SK-N-SH (cell line): ENCODE measurements around the gene DLEC1. TPM values are rescaled to one million over a fixed set of nuclear protein-coding genes. Genes with fewer than 3 reads are reported as not detected.

ENCODE experiments used
- CTCF ChIA-PET: fragments of 300-600, 350-600 bp; formaldehyde crosslinking; extraction: SDS; loops from one replicate; lab custom pipeline; 2021; lab: Yijun Ruan, JAX
- POLR2A ChIA-PET: fragments of 350-600 bp; sonication (Branson Sonifier 250); formaldehyde crosslinking; extraction: SDS; loops from one replicate; lab custom pipeline; 2020; ENCODE audit warnings: antibody characterized with exemption, inconsistent platforms; lab: Yijun Ruan, JAX
- DNase-seq: peaks from one replicate; pipeline ENCODE4 v3.0.0; 2012
- H2AFZ ChIP-seq: fragments of 200-600 bp; sonication (generic); 2 replicates; pipeline ENCODE4 v1.8.1; 2016; ENCODE audit warnings: antibody characterized with exemption, mild to moderate bottlenecking, low read depth
- H3F3A ChIP-seq: fragments of 200-600 bp; sonication (generic); replicated peaks from 2 replicates; pipeline ENCODE3; 2016; ENCODE audit warnings: antibody characterized with exemption, mild to moderate bottlenecking; ENCODE audit not compliant: insufficient read depth
- H3K27ac ChIP-seq, 2 experiments: fragments of 200-500 bp in 1 of 2; fragments of 200-600 bp in 1 of 2; sonication (Bioruptor generic) in 1 of 2; sonication (generic), shearing (Covaris generic) in 1 of 2; 2 replicates each; pipeline versions ENCODE4 v1.5.1 to v1.6.1; 2014 to 2016; ENCODE audit warnings: low read depth in 2 of 2, inconsistent platforms in 1 of 2, low read length in 1 of 2, mild to moderate bottlenecking in 1 of 2, mixed read lengths in 1 of 2
- H3K27me3 ChIP-seq: fragments of 200-600 bp; sonication (generic), shearing (Covaris generic); 2 replicates; pipeline ENCODE4 v1.6.1; 2016; ENCODE audit warnings: mixed run types; ENCODE audit not compliant: insufficient read depth
- H3K36me3 ChIP-seq, 2 experiments: fragments of 200-500 bp in 1 of 2; fragments of 200-600 bp in 1 of 2; sonication (Bioruptor generic) in 1 of 2; sonication (generic) in 1 of 2; replicated peaks in 1 of 2; 2 replicates each; pipeline versions ENCODE3 to v1.5.1; 2014 to 2016; ENCODE audit warnings: low read length in 1 of 2, mild to moderate bottlenecking in 1 of 2; ENCODE audit not compliant: insufficient read depth in 2 of 2, control insufficient read depth in 1 of 2
- H3K4me1 ChIP-seq, 2 experiments: fragments of 200-500 bp in 1 of 2; fragments of 200-600 bp in 1 of 2; sonication (Bioruptor generic) in 1 of 2; sonication (generic), shearing (Covaris generic) in 1 of 2; 2 replicates each; pipeline versions ENCODE4 v1.5.1 to v1.6.1; 2014 to 2016; ENCODE audit warnings: low read depth in 1 of 2, low read length in 1 of 2, mixed run types in 1 of 2; ENCODE audit not compliant: insufficient read depth in 2 of 2, control insufficient read depth in 1 of 2
- H3K4me2 ChIP-seq: fragments of 200-600 bp; sonication (generic), shearing (Covaris generic); 2 replicates; pipeline ENCODE4 v1.6.1; 2017; ENCODE audit warnings: mixed run types
- H3K4me3 ChIP-seq, 2 experiments: fragments of 200-500 bp in 1 of 2; fragments of 200-600 bp in 1 of 2; sonication (Bioruptor generic) in 1 of 2; sonication (generic), shearing (Covaris generic) in 1 of 2; 2 replicates each; pipeline versions ENCODE4 v1.5.1 to v1.8.1; 2014 to 2016; ENCODE audit warnings: low read depth in 2 of 2, inconsistent platforms in 1 of 2, low read length in 1 of 2, mild to moderate bottlenecking in 1 of 2, mixed read lengths in 1 of 2, moderate library complexity in 1 of 2
- H3K79me2 ChIP-seq: fragments of 200-600 bp; sonication (generic); 2 replicates; pipeline ENCODE4 v1.8.1; 2017; ENCODE audit warnings: mild to moderate bottlenecking; ENCODE audit not compliant: insufficient read depth
- H3K9ac ChIP-seq: fragments of 200-600 bp; sonication (generic); 2 replicates; pipeline ENCODE4 v1.6.1; 2017; ENCODE audit warnings: mixed run types
- H3K9me2 ChIP-seq: fragments of 200-600 bp; sonication (generic); 2 replicates; pipeline ENCODE4 v1.6.1; 2017; ENCODE audit warnings: mixed run types
- H3K9me3 ChIP-seq: fragments of 200-600 bp; sonication (generic); 2 replicates; pipeline ENCODE4 v1.6.1; 2017; ENCODE audit warnings: mixed run types, mild to moderate bottlenecking, moderate library complexity
- H4K20me1 ChIP-seq: fragments of 200-600 bp; sonication (generic); 2 replicates; pipeline ENCODE4 v1.6.1; 2017; ENCODE audit warnings: mild to moderate bottlenecking, mixed run types; ENCODE audit not compliant: insufficient read depth
- CTCF ChIP-seq: fragments of 200-600 bp; sonication (generic); IDR thresholded peaks from 2 replicates; pipeline ENCODE4 v1.6.1; 2017; ENCODE audit warnings: antibody characterized with exemption, mild to moderate bottlenecking, moderate library complexity
- ELF1 ChIP-seq: IDR thresholded peaks from 2 replicates; pipeline ENCODE4 v1.4.0; 2012
- FOSL2 ChIP-seq: IDR thresholded peaks from 2 replicates; pipeline ENCODE4 v1.4.0; 2012; ENCODE audit warnings: low read depth, mild to moderate bottlenecking, moderate library complexity, borderline replicate concordance
- FOXJ3 ChIP-seq: sonication (generic); formaldehyde crosslinking; IDR thresholded peaks from 2 replicates; pipeline ENCODE4 v1.5.1; 2020; ENCODE audit warnings: mild to moderate bottlenecking, missing genetic modification reagents
- GABPA ChIP-seq: IDR thresholded peaks from 2 replicates; pipeline ENCODE4 v1.4.0; 2012; ENCODE audit warnings: low read depth, mild to moderate bottlenecking
- GATA2 ChIP-seq: sonication (generic); formaldehyde crosslinking; IDR thresholded peaks from 2 replicates; pipeline ENCODE4 v1.5.0; 2020; ENCODE audit warnings: mild to moderate bottlenecking, missing genetic modification reagents
- IRF3 ChIP-seq: fragments of 150-350 bp; IDR thresholded peaks from 2 replicates; pipeline ENCODE4 v1.6.1; 2016; ENCODE audit warnings: mild to moderate bottlenecking, low read depth, low read length
- JUND ChIP-seq: IDR thresholded peaks from 2 replicates; pipeline ENCODE4 v1.4.0; 2012
- NRF1 ChIP-seq: IDR thresholded peaks from 2 replicates; pipeline ENCODE4 v1.6.1; 2012; ENCODE audit warnings: low read depth, mild to moderate bottlenecking, low read length
- PBX3 ChIP-seq: IDR thresholded peaks from 2 replicates; pipeline ENCODE4; 2012
- POLR2AphosphoS5 ChIP-seq: IDR thresholded peaks from 2 replicates; pipeline ENCODE4 v1.6.1; 2012; ENCODE audit warnings: low read depth, low read length
- RAD21 ChIP-seq: IDR thresholded peaks from 2 replicates; pipeline ENCODE4 v1.6.1; 2012; ENCODE audit warnings: mild to moderate bottlenecking, low read length
- RXRA ChIP-seq: IDR thresholded peaks from 2 replicates; pipeline ENCODE4 v1.4.0; 2012; ENCODE audit warnings: low read depth, mild to moderate bottlenecking, borderline replicate concordance
- SMC3 ChIP-seq: IDR thresholded peaks from 2 replicates; pipeline ENCODE4 v1.6.1; 2012; ENCODE audit warnings: low read depth, low read length, improper control_type of control experiment
- TAF1 ChIP-seq: IDR thresholded peaks from 2 replicates; pipeline ENCODE4 v1.6.1; 2012; ENCODE audit warnings: low read depth, mild to moderate bottlenecking, low read length, moderate library complexity, borderline replicate concordance
- TEAD4 ChIP-seq: IDR thresholded peaks from 2 replicates; pipeline ENCODE4 v1.4.0; 2012; ENCODE audit warnings: mild to moderate bottlenecking, borderline replicate concordance; ENCODE audit not compliant: insufficient read depth
- WGBS: methylation state at CpG from one replicate; pipeline ENCODE4 v1.1.6; 2017; ENCODE audit warnings: low lambda C conversion rate; 5-methylcytosine and 5-hydroxymethylcytosine counted together
- polyA plus RNA-seq, 3 experiments: library from polyadenylated mRNA; depleted of rRNA; stranded (reverse); fragments of >200 nt; gene quantifications; 2 replicates each; pipeline ENCODE4 v1.2.3, GENCODE V29; 2012
- TF ChIP-seq, protein P1 (sequence below): fragments of 150-350 bp; IDR thresholded peaks from 2 replicates; pipeline ENCODE4 v1.6.1; 2017; ENCODE audit warnings: antibody characterized with exemption, low read length, low read depth, borderline replicate concordance

Gene DLEC1
- polyA plus RNA-seq, 1 of the 3 experiments (the other 2 are of a cell fraction): 0.02 TPM

DNA sequence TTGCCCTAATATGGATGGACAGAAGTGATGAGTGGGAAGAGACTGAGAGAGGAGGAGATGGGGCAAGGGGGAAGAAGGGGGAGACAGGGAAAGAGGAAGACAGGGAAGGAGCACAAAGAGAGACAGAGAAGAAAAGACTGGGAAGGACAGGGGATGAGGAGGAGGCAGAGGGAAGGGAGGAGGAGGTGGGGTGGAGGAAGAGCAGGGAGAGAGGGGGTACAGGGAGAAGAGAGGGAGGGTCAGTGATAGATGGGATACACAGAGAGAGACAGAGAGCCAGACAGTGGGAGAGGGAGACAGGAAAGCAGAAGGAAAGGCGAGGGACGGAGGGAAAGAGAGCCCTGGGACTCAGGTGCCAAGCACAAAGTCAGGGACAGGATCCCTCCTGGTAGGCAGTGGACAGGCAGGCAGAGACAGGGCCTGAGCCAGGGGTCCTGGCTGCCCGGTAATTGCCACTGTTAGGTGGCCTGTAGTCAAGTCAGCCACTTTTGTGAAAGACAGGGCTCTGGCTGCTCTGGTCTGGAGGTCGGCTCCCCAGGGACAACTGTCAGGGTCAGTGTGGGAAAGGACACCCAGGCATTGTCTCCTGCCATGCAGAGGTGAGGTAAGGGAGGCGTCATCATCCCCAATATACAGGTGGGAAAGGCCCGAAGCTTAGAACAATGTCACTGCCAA is 38.6 kb upstream of the DLEC1 start (continued):
- no peak for TF ChIP-seq CTCF
- TF ChIP-seq FOSL2: no peak

DNA sequence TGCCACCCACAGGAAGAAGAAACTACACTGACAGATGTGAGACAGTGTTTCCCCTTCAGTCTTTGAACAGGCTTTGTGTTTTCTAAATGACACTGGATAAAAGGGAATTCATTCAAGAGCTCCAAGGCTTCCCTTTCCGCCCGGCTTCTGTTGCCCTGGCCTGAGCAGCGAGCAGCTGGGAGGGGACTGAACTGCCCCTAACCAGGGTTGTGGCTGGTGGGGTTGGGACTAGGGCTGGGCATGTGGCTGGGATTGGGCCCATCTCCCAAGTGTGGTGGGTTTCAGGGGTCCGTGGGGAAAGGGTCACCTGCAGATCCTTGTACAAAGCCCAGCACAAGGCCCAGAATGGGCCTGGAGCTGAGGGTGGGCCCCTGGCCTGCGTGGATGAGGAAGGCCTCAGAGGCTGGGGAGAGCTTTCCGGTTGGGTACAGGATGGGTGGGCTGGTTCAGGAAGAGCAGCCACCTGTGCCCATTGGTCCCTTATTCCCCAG is 38.0 kb upstream of the DLEC1 start:
- Histone ChIP-seq H3K27me3 (no peaks in the 10 kb centered on the region), H4K20me1 (no peaks in the 10 kb centered on the region), H3K36me3 (peaks cover 0 to 6% of the 10 kb centered on the region in 2 experiments), H3K4me1 (peaks cover 5 to 11% of the 10 kb centered on the region in 2 experiments; a peak in 2 of 4 replicates), H3K79me2 (no peaks in the 10 kb centered on the region), H3K9me3 (no peaks in the 10 kb centered on the region), H3K9me2 (no peaks in the 10 kb centered on the region), H3K4me2 (no peak overlapping the region), H2AFZ (no peak overlapping the region), H3F3A (no peaks in the 10 kb centered on the region), H3K4me3 (no peak overlapping the region), H3K9ac (no peak overlapping the region)
- 90% methylated on average over 4 of the region's 6 CpGs for WGBS
- DNase-seq: no peak
- POLR2A ChIA-PET: no interaction called here
- CTCF ChIA-PET: interaction anchor here (0.9 to 5.4 kb wide), 7 partner anchors 19 to 478 kb away, joined by 3 to 77 read pairs (median 5); no protein-coding TSS in a partner anchor
- no peak for TF ChIP-seq GABPA
- no peak for TF ChIP-seq ELF1
- no peak for TF ChIP-seq TEAD4
- TF ChIP-seq RXRA: no peak
- TF ChIP-seq SMC3: no peak
- TF ChIP-seq, all 33 proteins: peak for 0
- H3K27ac ChIP-seq: no peak overlapping the region

GRCh38 chr3:38001456-38002081 is 37.4 kb upstream of the DLEC1 start:
- peaks cover 0 to 11% of the 10 kb centered on the region in 2 experiments for H3K36me3 ChIP-seq
- H4K20me1 ChIP-seq: no peaks in the 10 kb centered on the region
- H3K9me3 ChIP-seq: no peaks in the 10 kb centered on the region
- no peak overlapping the region for H3K9ac ChIP-seq
- H3K4me1 ChIP-seq: peaks cover 5 to 11% of the 10 kb centered on the region in 2 experiments; a peak in 2 of 4 replicates
- H3K4me3 ChIP-seq: no peak overlapping the region
- CTCF ChIA-PET: interaction anchor here (0.9 to 5.4 kb wide), 8 partner anchors 18 to 478 kb away, joined by 3 to 77 read pairs (median 5); no protein-coding TSS in a partner anchor
- H3K79me2 ChIP-seq: no peaks in the 10 kb centered on the region
- H3K27me3 ChIP-seq: no peaks in the 10 kb centered on the region
- DNase-seq: no peak
- no peak overlapping the region for H3K4me2 ChIP-seq
- no peaks in the 10 kb centered on the region for H3K9me2 ChIP-seq
- POLR2A ChIA-PET: no interaction called here
- H3F3A ChIP-seq: no peaks in the 10 kb centered on the region
- H2AFZ ChIP-seq: no peak overlapping the region
- no peak overlapping the region for H3K27ac ChIP-seq
- WGBS: 100% methylated on average over 3 of the region's 9 CpGs
- TF ChIP-seq GATA2 (no peak), GABPA (no peak), JUND (no peak), PBX3 (no peak), RAD21 (peak; percentile 10; the same call in 1 of the 2 replicates), IRF3 (no peak), TAF1 (no peak), CTCF (peak; percentile 22), SMC3 (no peak), FOXJ3 (CRISPR knock-in tag) (no peak), POLR2AphosphoS5 (no peak), NRF1 (no peak)
- TF ChIP-seq, protein P1, sequence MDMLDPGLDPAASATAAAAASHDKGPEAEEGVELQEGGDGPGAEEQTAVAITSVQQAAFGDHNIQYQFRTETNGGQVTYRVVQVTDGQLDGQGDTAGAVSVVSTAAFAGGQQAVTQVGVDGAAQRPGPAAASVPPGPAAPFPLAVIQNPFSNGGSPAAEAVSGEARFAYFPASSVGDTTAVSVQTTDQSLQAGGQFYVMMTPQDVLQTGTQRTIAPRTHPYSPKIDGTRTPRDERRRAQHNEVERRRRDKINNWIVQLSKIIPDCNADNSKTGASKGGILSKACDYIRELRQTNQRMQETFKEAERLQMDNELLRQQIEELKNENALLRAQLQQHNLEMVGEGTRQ: no peak
